NCI-H1417 treated with DMSO at 0.1 percent for 48 hours (cell line): Measurements from ENCODE around the gene IFI27L1.

Source experiments
- DNase-seq: peaks from one replicate; lab custom pipeline; 2025; lab: John Stamatoyannopoulos, UW

The IFI27L1 gene, protein sequence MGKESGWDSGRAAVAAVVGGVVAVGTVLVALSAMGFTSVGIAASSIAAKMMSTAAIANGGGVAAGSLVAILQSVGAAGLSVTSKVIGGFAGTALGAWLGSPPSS

DNA sequence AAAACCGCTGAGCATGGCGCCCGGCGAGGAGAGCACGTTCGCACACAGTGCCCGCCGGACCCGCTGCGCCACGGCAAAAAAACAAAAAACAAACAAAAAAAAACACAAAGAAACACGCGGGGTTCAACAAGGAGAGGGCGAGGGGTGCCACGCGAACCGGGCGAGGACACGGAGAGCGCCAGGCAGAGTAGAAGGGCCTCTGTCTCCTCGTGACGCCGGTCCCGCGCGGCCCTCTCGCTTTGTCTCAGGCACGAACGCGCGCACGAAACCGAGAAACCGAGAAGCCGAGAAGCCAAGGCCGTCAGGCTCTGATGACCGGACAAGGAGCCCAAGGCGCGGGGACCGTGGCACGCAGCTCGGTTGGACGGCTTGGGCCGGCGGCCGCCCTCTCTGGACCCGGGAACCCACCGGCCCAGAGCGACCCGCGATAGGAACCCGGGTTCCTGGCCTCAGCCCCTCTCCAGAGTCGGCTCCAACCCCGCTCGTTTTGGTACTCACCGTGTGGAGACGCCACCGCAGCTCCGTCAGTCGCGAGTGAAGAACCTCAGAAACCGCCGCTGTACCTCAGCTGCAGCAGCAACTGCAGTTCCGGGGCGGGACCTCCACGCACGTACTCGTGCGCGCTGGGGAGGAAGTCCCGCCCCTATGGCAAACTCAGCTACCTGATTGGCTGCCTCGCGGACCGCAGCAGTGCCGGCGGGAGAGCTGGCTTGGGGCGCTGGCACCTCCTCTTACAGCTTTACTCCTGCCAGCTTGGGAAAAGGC is at the start of gene IFI27L1, which contains the start of gene DDX24:
IFI27L1 (plus strand) TSS at position 690 of the 765 bp plus-strand sequence. CDS start 15,628 bp downstream, outside the sequence.
DDX24 (minus strand) TSS at position 582 of the 765 bp plus-strand sequence. CDS start 1,460 bp downstream, outside the sequence.
- DNase-seq, result peak; percentile 80

DNA sequence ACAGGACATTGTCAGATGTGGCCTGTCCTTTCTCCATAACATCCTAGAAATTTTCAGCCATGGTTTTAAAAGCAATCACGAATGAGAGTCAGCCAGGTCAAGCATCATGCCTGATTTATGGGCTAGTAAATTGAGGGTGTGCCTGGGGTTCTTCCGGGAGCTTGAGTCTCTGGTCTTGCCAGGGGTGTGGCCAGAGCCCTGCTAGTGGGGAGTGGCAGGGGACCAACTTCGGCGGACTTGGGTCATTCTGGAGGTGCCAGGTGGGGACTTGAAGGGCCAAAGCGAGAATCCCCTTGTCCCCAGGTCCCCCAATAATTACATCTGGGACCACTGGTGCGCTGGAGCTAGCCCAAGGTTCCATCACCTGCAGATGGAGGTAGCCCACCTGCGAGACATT is 49.2 kb upstream of the IFI27L1 start:
- DNase-seq, result no peak

DNA sequence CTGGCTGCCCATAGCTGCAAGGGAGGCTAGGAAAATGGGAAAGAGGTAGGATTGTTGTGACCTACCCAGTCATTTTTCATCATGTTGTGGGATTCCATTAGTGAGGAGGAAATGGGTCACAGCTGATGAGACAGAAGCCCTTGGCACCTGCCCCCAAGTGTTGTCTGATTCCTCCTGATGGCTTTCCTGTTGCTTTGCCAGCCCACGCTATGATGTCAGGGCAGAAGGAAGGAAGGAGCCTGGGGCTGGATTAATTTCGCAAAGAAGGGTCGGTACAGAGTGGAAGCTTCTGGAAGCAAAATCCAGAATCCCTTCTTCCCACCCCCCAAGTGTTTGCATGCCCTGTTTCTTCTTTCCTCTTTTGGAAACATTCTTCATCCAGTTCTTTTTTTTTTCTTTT is 46.2 kb upstream of the IFI27L1 start:
- no peak for DNase-seq

DNA sequence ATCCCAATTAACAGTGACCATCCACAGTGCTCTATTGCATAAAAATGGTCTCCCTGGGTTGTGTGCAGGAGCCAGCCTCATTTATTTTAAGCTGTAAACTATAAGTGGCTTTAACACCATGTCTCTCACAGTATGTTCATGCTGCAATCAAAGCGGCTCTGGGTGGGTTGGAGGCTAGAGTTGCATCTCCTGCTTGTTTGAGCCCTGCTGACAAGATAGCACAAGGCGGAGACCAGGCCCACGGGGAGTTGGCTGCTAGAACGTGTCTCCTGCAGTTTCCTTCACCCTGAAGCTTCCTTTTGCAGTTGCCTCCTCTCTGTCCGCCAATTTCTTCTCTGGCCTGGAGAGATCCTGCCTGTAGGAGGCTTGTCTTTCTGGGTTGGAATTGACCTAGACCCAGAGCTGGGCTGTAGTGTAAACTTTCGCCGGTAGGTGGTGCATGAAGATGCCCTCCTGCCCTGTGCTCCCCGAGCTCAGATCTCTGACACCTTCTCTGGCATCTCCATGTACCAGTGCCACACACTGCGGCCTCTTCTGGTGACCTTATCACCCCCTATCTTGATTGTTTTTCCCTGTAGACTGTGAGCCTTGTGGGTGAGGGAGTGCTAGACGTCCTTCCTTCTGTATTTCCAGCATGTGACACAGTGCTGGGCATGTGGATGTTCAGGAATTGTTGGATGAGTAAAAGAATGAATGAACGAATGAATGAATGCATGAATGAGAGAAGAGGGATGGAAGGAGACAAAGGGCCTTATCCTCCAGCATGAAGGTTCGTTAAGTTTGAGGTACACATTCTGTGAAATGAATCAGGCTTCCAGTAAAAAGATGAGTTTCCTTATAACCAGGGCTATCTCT is 44.6 kb upstream of the IFI27L1 start:
- no peak for DNase-seq

DNA sequence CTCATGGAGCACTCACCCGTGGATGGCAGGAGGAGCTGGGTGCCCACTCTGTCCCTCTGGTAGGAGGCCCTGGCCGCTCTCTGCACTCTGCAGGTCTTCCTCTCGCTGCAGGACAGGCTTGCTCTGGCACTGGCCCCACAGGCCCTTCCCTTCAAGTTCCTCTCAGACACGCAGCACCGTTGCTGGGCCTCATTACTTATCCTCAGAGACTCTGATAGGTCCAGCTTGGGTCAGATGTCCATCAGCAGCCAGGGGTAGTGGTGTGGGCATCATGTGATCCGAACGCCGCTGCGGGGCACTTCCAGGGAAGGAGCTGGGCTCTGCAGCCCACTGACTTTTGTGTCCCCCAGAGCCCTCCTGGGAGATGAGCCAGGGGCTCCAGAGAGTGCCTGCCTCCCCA is 43.2 kb upstream of the IFI27L1 start:
- DNase-seq, result no peak

DNA sequence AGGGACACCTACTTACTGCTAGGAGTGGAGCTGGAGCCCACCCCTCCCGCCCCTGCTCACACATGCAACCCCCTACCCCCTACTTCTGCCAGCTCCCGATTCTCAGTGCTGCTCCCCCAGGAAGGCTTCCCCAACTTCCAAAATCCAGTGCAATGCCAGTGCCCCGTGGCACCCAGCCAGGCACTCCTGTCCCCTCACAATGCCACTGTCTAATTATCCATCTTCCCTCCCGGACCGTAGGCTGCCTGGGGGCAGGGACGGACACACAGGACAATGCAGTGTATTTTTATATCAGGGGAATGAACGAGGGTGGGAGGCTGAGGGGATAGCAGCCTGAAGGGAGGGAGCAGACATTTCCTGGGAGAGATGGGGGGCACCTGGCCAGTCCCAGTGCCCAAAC is 42.6 kb upstream of the IFI27L1 start:
- DNase-seq, result no peak

DNA sequence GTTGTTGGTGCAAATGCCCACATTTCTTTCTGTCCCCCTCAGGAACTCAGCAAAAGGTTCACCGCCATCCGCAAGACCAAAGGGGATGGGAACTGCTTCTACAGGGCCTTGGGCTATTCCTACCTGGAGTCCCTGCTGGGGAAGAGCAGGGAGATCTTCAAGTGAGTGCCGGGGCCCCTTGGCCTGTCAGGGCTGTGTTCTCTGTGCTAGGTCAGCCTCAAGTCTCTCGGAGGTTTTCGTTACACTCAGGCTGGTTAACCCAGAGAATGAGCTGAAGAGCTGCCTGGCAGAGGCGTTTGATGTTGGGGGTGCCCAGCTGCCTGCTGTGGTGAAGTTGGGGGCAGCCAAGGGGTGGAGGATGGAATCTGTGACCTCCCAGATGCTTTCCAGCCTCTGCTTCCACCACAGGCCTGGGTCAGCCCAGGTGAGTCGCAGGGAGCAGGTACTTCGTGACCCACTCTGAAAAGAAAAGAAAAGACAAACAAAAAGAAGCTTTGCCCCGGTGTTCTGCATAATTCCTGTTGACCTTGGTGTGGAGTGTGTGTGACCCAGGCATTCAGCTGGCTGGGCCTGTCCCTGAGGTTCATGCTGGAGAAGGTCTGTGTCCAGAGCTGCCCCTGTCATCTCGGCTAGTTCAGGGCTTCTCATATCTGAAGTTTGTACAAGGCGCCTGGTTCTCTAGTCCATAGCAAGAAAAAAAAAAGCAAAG is 42.0 kb upstream of the IFI27L1 start:
- no peak for DNase-seq

DNA sequence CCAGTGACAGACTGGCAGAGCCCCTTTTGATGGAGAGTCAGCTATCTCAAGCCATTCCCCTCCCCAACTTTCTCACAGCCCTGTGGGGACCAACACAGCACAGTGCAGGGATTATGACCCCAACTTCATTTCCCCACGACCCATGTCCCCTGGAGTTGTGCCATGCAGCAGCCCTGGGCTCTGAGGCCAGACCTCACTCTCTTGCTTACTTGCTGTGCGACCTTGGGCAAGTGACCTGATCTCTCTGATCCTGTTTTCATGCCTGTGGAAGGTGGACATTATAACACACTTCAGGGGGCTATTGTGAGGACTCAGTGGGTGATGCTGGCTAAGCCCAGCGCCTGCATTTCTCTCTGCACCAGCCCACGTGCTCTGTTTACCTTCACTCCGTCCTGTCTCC is 40.9 kb upstream of the IFI27L1 start:
- DNase-seq, result no peak

DNA sequence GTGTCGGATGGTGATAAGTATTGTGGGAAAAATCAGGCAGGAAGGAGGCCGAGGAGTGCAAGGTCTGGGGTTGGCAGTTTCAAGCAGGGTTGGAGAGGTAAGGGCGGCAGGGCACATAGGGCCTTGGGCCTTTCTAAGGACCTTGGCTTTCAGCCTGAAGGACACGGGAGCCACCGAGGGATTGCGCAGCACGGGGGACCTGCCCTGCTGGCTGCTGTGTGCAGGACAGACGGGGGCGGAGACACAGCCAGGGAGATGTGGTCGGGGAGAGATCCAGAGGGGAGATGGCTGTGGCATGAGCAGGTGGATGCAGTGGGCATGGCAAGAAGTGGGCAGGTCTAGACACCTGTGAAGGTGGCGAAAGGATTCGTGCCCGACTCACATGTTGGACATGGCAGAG is 40.3 kb upstream of the IFI27L1 start:
- DNase-seq, result no peak

DNA sequence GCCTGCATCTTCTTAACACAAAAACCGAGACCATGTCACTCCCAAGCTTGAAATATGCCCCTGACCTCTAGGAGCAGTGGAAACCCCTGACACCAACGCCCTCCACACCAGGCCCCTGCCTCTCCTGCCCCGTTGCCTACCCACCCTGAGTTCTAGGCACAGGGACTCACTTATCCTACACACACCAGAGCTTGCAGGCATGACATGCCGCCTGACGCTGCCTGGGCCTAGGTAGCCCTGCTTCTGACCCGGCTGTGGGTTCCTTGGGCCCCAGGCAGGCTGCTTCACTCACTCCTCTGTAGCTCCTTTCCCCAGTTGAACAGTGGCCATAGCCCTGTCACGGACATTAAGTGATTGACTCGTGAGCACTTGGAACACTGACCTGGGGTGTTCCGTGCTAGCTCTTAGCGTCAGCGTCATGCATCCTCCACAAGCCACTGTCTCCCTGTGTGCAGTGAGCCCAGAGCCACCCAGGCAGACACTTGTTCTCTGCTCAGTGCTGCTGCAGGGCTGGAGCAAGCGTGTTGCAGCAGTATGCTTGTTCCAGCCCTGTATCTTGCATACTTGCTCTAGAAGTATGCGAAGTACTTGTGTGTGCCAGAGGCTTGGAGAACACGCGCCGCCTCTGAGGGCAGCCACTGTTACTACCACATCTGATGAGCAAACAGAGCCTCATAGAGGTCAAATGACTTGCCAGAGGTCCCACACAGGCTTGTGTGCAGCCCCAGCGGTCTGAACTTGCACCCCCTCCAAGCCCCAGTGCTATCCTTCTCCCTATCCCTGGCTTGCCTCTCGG is 39.4 kb upstream of the IFI27L1 start:
- no peak for DNase-seq

DNA sequence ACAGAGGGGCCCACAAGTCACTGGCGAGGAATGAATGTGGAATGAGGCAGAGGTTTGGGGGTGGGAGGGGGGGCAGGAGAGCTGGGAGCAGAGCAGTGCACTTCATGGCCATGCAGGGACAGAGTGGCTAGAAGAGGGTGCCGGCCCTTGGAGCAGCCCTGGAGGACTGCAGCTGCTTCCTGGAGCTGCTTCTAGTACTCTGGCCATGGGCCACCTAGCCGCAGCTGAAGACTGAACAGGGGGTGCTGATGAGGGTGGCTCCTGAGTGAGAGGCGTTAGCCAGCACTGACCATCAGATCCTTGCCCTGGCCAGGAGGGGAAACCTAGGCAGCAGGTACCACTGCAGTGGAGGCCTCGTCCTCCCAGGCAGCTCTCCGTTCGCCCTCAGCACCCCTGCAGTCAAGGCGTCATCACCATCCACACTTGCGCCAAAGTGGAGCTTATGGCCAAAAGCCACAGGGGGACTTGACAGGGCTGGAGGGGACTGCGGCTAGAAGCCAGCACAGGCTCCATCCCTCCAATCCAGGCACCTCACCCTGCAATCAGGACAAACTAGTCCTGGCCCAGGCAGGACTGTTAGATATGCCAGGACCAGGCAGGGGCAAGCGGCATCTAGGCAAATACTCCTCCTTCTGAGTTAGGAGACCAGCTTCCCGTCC is 38.5 kb upstream of the IFI27L1 start:
- DNase-seq, result no peak

DNA sequence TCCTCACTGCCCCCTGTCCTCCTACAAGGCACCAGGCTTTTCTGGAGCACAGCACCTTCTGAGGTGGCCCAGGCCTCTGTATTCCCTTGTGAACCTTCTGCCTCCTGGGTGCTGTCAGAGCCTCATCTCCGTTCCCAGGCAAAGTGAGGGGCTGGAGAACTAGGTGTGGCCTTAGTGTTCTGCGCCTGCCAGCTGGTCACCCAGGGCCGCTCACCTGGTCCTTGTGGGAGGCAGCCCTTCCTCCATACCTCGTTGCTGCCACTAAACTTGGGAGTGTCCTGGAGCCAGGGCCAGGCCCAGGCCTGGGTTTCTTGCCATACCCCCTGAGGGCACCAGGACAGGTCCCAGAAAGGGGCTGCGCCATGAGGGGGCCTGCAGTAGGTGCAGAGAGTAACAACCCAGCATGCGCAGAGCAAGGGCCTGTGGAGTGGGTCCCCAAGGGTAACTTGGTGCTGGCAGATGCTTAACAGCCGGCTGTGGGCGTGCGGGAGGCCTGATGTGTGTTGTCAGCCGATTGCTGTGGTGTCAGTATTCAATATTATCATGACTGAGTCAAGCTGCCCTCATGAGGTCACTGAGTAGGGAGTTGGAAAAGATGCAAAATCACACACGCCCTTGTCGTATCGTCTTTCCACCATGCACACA is 37.9 kb upstream of the IFI27L1 start:
- no peak for DNase-seq

DNA sequence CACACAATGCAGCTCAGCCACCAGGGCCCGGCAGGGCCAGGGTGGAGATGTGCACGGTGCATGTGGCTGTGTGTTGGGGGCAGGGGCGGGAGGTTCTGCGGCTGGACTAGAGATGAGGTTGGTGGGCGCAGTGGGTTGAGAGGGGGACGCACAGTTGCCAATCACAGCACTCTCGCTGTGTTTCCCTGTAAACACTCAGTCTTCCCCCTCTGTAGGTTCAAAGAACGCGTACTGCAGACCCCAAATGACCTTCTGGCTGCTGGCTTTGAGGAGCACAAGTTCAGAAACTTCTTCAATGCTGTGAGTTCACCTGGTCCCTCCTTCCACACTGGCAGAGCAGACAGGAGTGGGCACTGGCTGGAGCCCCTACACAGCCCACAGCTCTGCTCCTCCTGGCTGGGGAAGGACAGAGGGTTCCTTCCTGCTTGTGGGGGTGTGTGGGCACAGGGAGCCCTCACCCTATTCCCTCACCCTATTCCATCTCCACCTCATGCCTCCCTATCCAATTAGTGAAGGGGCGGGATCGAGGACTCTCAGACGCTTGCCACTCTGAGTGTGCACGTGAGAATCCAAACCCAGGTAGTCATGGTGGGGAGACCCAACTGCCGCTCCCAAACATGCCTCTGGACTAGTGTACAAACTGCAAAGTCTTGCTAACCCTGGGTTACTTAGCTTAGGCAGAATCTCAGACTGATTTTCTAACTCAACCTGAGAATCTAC is 37.2 kb upstream of the IFI27L1 start:
- no peak for DNase-seq

DNA sequence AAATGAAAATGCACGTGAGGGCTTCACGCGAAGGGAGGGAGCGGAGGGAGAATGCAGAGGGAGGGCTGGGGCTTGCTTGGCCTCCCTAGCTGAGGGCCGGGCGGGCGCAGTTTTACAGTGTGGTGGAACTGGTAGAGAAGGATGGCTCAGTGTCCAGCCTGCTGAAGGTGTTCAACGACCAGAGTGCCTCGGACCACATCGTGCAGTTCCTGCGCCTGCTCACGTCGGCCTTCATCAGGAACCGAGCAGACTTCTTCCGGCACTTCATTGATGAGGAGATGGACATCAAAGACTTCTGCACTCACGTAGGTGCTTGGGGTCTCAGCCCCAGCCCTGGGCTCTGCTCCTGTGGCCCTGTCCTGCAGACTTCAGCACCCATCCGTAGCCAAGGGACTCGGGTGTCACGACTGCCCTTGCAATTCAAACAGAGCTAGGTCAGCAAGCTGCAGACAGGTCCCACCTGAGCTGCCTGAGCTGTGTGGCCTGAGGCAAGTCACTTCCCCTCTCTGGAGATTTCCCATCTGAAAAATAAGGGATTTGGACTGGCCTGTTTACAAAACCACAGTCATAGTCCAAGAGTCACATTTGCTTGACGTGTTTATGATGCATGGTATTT is 36.5 kb upstream of the IFI27L1 start:
- DNase-seq, result no peak

DNA sequence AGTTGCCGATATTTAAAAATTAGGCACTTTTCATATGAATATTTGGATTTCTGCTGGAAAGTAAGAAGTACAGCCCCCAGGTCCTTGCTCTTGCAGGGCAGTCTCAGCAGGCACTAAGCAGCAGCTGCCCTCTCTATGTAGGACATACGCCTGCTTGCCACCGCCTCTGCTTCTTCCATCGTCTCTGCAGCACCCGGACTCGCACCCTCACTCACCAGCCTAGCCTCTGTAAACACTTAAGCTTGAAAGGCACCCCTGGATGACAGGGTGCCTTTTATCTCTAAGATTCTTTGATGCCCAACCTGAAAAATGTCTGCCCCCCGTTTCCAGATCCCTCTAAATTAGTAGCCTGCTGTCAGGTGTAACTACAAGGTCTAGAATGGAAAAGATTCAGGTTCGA is 36.0 kb upstream of the IFI27L1 start:
- no peak for DNase-seq

DNA sequence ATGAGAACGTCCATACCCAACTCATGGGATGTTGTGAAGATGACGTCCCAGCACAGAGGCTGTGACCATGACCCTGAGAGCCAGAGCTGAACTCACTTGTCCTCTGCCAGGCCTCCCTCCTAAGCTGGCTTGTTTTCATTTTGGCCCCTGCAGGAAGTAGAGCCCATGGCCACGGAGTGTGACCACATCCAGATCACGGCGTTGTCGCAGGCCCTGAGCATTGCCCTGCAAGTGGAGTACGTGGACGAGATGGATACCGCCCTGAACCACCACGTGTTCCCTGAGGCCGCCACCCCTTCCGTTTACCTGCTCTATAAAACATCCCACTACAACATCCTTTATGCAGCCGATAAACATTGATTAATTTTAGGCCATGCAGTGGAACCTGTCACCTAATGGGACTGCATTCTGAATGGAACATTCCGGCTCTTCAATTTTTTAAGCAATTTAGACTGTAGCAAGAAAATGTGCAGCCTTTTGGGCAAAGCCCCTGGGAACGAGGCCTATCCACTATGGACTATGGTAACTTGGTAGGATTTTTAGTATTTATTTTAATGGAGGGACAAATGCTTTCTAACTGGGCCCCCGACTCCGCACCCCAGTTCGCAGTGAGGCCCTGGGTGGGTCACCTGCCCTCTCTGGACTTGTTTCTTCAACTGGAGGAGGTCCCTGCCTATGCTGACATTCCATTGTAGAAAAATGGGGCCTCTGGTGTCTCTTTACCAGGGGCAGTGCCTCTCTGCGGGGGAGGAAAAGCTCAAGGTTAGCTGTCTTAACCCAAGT is 35.4 kb upstream of the IFI27L1 start:
- DNase-seq, result no peak

DNA sequence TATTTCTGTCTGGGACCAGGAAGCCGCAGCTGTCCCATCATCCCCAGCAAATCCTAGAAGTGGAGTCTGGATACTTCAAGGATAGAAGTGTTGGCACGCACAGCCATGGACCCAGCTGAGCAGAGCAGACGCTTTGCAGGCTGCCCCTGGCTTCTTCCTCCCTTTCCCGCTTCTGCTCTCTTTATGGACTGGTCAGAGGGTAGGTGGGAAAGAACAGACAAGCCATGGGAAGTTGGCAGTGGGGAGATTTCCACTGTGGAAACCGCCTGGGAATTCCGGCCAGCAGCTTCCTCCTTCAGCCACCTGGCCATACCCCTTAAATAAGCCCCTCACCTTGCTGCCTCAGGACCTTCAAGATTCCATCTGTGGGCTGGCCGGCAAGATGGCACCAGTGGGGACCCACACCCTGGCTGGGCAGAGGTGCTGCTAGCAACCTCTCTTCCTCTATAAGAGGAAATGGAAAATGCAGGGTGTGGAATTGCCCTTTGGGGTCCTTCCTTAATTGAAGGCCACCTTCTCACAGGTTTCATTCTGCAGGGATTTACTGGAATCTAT is 34.3 kb upstream of the IFI27L1 start:
- DNase-seq, result no peak

DNA sequence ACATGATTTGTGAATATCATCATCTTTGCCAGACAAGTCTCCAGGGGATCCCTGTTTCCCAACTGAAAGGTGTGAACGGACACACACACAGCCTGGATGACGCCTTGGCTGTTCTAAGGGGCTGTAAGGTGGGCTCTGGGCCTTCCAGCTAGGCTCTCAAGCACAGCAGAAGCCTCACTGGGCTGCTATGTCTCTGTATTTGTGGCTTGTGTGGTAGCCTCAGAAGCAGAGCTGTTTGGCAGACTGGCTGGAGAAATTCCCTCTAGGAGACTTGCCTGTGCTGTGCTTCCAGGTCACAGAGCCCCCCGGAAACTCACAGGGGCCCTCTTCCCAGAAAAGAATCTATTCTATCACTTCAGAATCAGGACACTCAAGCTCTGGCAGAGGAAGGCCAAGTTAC is 33.5 kb upstream of the IFI27L1 start:
- no peak for DNase-seq
